ENCODE measurements around the gene PSMB2. TPM values are rescaled to one million over a fixed set of nuclear protein-coding genes. Genes with fewer than 3 reads are reported as not detected.

PSMB2 gene
- total and polyA plus RNA-seq, 10 of the 15 experiments (the other 5 are each of a cell fraction or from before 2014, with no cell fraction given) = 71.7 to 299 (median 145) TPM

- ChIA-PET SMC1A (ENCODE audit: uncharacterized antibody, unreplicated experiment) (interaction anchor here (0.6 to 2.4 kb wide), 5 partner anchors 8 to 116 kb away, joined by 3 to 6 read pairs (median 4); no protein-coding TSS in a partner anchor), POLR2A (no interaction called here), CTCF (interaction anchor here (0.8 to 1.9 kb wide), 7 partner anchors 9 to 167 kb away, joined by 3 to 7 read pairs (median 4); no protein-coding TSS in a partner anchor), RAD21 (ENCODE audit: unreplicated experiment) (interaction anchor here (0.9 kb wide), 1 partner anchor 97 kb away, joined by 4 read pairs; no protein-coding TSS in a partner anchor)
- intact Hi-C loops (cut with micrococcal nuclease; ENCODE audit: unreplicated experiment) = no loop called here
- FAIRE-seq (no peak), DNase-seq (ENCODE audit: low read depth, low spot score) (no peak), ATAC-seq (no peak)
- no TSS peak for BruUV-seq (replicated peaks)
- Histone ChIP-seq H3K79me2 (ENCODE audit: control insufficient read depth, insufficient read depth, low read length) (peaks cover 4% of the 10 kb centered on the region), H3K36me3 (ENCODE audit: control insufficient read depth in 2 of 2, insufficient read depth in 2 of 2, low read length in 1 of 2) (peaks cover 13 to 27% of the 10 kb centered on the region in 2 experiments), H2AFZ (ENCODE audit: control insufficient read depth, low read depth, low read length) (no peak overlapping the region), H3K4me2 (ENCODE audit: control insufficient read depth, insufficient read depth) (no peak overlapping the region), H3K4me3 (no peak overlapping the region), H3K27me3 (replicated peaks in 1 of 2; ENCODE audit: control insufficient read depth in 2 of 2, insufficient read depth in 2 of 2, low read length in 1 of 2) (no peaks in the 10 kb centered on the region), H3K9me3 (replicated peaks; ENCODE audit: control insufficient read depth, insufficient read depth, low read length) (no peaks in the 10 kb centered on the region), H3K4me1 (ENCODE audit: control insufficient read depth, insufficient read depth, low read length) (peaks cover 7% of the 10 kb centered on the region; the same call in 1 of the 2 replicates), H3K9ac (ENCODE audit: control insufficient read depth, insufficient read depth, low read length) (no peak overlapping the region), H3K27ac (ENCODE audit: control insufficient read depth, insufficient read depth) (no peak overlapping the region), H4K20me1 (ENCODE audit: control insufficient read depth, insufficient read depth) (no peaks in the 10 kb centered on the region)
- in situ Hi-C loops (cut with MboI) = no loop called here
- WGBS (ENCODE audit: insufficient coverage, insufficient replicate concordance, low lambda C conversion rate, missing lambda C conversion rate) = 91% methylated on average over 6 of the region's 6 CpGs
- TF ChIP-seq NR2C2 (IDR thresholded peaks at IDR 0.05; ENCODE audit: borderline replicate concordance, control insufficient read depth, insufficient read length, low read depth) = no peak
- no peak for TF ChIP-seq SIX5 (IDR thresholded peaks at IDR 0.05; ENCODE audit: low read depth, low read length, severe bottlenecking)
- no peak for TF ChIP-seq BCL3 (IDR thresholded peaks at IDR 0.05; ENCODE audit: borderline replicate concordance, insufficient read depth, low read depth, low read length, poor library complexity, severe bottlenecking)
- TF ChIP-seq REST (IDR thresholded peaks at IDR 0.05; ENCODE audit: low read depth, low read length) = no peak
- TF ChIP-seq, protein P1, sequence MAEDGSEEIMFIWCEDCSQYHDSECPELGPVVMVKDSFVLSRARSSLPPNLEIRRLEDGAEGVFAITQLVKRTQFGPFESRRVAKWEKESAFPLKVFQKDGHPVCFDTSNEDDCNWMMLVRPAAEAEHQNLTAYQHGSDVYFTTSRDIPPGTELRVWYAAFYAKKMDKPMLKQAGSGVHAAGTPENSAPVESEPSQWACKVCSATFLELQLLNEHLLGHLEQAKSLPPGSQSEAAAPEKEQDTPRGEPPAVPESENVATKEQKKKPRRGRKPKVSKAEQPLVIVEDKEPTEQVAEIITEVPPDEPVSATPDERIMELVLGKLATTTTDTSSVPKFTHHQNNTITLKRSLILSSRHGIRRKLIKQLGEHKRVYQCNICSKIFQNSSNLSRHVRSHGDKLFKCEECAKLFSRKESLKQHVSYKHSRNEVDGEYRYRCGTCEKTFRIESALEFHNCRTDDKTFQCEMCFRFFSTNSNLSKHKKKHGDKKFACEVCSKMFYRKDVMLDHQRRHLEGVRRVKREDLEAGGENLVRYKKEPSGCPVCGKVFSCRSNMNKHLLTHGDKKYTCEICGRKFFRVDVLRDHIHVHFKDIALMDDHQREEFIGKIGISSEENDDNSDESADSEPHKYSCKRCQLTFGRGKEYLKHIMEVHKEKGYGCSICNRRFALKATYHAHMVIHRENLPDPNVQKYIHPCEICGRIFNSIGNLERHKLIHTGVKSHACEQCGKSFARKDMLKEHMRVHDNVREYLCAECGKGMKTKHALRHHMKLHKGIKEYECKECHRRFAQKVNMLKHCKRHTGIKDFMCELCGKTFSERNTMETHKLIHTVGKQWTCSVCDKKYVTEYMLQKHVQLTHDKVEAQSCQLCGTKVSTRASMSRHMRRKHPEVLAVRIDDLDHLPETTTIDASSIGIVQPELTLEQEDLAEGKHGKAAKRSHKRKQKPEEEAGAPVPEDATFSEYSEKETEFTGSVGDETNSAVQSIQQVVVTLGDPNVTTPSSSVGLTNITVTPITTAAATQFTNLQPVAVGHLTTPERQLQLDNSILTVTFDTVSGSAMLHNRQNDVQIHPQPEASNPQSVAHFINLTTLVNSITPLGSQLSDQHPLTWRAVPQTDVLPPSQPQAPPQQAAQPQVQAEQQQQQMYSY (CRISPR knock-in tag; IDR thresholded peaks at IDR 0.05) = no peak
- no peak for TF ChIP-seq EGR1 (IDR thresholded peaks at IDR 0.05; ENCODE audit: borderline replicate concordance in 1 of 2, low read depth in 2 of 2, low read length in 2 of 2)
- TF ChIP-seq IRF4 (IDR thresholded peaks at IDR 0.05; ENCODE audit: low read depth, low read length) = no peak
- TF ChIP-seq SIN3A (IDR thresholded peaks at IDR 0.05; ENCODE audit: low read depth, low read length) = no peak
- TF ChIP-seq SPI1 (IDR thresholded peaks at IDR 0.05; ENCODE audit: borderline replicate concordance, insufficient read depth, low read depth, low read length) = no peak
- TF ChIP-seq CBX5 (IDR thresholded peaks at IDR 0.05; ENCODE audit: low read depth) = no peak
These were observed 21.8 kb downstream of the PSMB2 start for GRCh38 chr1:35619237-35620121.
